GM12892 (cell line): ENCODE measurements around the gene SIK2.

Source experiments
- DNase-seq: peaks from one replicate; pipeline ENCODE4 v3.0.0; 2011; ENCODE audit not compliant: insufficient read length
- FAIRE-seq: peaks from 2 replicates; lab custom pipeline; 2011; peaks lifted over from hg19 to GRCh38; lab: Jason Lieb, UNC
- POLR2A ChIP-seq: IDR thresholded peaks from 2 replicates; pipeline ENCODE4 v1.6.1; 2011; ENCODE audit warnings: low read depth, low read length, control low read depth
- POLR2AphosphoS5 ChIP-seq: IDR thresholded peaks from 2 replicates; pipeline ENCODE4 v1.6.1; 2011; ENCODE audit warnings: low read depth, low read length, control low read depth
- TAF1 ChIP-seq: IDR thresholded peaks from 2 replicates; pipeline ENCODE4 v1.6.1; 2011; ENCODE audit warnings: low read depth, mild to moderate bottlenecking, control low read depth, low read length, borderline replicate concordance

The SIK2 gene

DNA sequence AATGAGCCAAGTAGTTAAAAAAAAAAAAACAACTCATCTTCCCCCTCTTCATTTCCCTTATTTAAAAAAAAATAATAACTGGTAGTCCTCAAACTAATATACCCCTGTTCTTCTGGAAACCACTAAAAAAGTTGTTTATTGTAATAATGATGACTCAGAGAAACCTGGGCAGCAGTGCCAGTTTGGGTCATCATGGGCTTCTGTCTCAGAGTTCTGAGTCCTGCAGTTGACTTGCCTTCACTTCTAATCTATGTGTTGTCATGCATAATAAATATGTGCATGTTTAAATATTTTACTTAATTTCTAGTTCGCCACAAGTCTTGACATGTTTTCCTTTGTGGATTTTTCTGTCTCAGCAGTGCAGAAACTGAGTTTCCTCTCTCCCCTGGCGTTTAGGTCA lies 117.1 kb downstream of the SIK2 start:
- DNase-seq (no peak), FAIRE-seq (no peak)
- TF ChIP-seq POLR2AphosphoS5 (no peak), POLR2A (no peak), TAF1 (no peak)

DNA sequence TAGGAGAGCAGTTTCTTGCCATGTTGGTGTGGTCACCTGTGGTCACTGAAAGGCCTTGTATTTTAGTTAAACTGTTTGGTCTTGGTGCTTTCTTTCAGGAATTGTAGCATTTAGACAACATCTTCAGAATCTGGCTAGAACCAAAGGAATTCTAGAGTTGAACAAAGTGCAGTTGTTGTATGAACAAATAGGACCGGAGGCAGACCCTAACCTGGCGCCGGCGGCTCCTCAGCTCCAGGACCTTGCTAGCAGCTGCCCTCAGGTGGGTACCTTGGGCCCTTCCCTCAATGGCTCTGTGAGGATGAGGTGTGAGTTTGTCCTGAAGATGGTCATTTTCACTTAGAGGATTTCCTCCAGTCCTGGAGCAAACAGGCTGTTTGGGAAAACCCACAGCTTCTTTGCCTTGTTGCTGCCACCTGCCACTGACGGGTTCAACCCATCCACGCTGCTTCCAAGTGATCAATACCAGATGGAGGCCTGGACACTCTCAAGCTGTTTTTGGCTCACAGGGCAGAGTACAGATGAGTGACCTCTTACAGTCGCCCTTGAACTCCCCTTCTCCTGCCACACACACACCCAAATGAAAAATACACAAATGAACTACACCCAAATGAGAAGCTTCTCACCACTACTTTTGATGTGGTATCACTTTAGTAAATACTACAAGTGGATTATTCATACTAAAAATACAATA lies 118.7 kb downstream of the SIK2 start:
- FAIRE-seq (no peak), DNase-seq (no peak)
- TF ChIP-seq POLR2AphosphoS5, result no peak
- no peak for TF ChIP-seq POLR2A
- TF ChIP-seq TAF1, result no peak

DNA sequence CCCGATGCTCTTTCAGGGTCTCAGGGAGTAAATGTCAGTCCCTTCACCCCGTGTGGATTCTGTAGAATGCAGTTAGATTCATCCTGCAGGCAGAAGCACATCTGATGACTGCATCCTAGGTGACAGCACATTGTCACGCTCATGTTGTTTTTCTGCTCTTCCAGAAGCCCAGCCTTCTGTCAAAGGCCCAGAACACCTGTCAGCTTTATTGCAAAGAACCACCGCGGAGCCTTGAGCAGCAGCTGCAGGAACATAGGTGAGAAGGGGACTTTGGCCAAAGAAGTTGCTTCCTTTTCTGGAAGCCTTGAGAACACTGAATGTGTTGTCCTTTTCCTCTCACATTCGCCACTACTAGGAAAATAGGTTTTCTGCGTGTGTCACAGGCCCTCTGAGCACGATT lies 120.3 kb downstream of the SIK2 start:
- FAIRE-seq (no peak), DNase-seq (no peak)
- TF ChIP-seq POLR2AphosphoS5, result no peak
- no peak for TF ChIP-seq TAF1
- TF ChIP-seq POLR2A, result no peak

DNA sequence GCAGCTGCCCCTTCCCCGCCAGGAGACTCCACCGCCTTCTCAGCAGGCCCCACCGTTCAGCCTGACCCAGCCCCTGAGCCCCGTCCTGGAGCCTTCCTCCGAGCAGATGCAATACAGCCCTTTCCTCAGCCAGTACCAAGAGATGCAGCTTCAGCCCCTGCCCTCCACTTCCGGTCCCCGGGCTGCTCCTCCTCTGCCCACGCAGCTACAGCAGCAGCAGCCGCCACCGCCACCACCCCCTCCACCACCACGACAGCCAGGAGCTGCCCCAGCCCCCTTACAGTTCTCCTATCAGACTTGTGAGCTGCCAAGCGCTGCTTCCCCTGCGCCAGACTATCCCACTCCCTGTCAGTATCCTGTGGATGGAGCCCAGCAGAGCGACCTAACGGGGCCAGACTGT lies 121.3 kb downstream of the SIK2 start:
- FAIRE-seq (no peak), DNase-seq (no peak)
- TF ChIP-seq POLR2A (no peak), TAF1 (no peak), POLR2AphosphoS5 (no peak)

DNA sequence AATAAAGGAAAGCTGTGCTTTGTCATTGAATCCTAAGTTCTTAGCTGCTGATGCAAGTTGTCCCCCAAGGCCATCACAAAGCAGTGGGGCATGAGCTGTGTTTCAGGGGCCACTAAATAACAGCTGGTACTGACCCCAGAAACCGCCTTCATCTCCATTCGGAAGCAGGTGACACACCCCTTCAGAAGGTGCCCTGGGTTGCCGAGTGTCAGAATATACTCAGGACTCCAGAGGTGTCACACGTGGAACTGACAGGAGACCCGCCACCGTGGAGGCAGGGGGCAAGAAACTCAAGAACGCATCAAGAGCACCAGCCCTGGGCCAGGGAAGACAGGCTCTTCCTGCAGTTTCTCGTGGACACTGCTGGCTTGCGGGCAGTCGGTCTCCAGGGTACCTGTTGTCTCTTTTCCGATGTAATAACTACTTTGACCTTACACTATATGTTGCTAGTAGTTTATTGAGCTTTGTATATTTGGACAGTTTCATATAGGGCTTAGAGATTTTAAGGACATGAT lies 122.4 kb downstream of the SIK2 start:
- TF ChIP-seq POLR2A, result no peak
- TF ChIP-seq TAF1, result no peak
- TF ChIP-seq POLR2AphosphoS5, result no peak
- FAIRE-seq (no peak), DNase-seq (no peak)

DNA sequence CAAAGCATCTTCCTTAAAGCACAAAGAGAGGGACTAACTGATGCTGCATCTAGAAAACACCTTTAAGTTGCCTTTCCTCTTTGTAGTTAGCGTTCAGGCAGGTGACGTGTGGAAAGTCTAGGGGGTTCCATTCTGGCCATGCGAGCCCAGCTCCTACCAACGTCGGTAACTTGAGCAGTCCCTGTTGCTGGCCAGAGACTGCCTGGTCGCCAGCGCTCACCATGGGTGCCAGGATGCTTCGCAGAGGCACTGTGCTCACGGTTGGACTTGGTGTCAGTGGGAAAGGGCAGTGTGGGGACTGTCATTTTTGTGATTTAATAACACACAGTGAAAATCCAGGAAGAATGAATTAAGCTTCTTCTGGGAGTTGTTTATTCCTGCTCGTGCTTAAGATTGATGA lies 123.4 kb downstream of the SIK2 start:
- no peak for FAIRE-seq
- no peak for DNase-seq
- no peak for TF ChIP-seq POLR2AphosphoS5
- TF ChIP-seq POLR2A, result no peak
- no peak for TF ChIP-seq TAF1

DNA sequence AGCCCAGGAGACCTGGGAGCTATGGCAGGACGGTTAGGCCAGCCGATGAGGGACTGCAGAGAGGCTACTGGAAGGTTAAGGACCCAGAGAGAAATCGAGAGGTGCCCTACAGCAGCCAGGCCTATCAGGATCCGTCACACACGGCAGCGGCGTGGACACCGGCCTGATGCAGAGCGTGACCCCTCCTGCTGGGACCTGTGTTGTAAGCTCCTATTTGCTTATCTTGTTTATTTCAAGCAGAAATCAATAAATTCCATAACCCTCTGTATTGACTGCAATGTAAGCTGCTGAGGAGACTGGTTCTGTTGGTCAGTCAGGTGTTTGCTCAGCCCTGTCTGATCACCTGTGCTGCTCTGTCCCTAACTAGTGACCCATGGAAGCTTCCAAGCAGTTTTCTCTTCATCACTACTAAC lies 124.1 kb downstream of the SIK2 start:
- no peak for FAIRE-seq
- DNase-seq, result no peak
- TF ChIP-seq TAF1 (no peak), POLR2AphosphoS5 (no peak), POLR2A (no peak)

DNA sequence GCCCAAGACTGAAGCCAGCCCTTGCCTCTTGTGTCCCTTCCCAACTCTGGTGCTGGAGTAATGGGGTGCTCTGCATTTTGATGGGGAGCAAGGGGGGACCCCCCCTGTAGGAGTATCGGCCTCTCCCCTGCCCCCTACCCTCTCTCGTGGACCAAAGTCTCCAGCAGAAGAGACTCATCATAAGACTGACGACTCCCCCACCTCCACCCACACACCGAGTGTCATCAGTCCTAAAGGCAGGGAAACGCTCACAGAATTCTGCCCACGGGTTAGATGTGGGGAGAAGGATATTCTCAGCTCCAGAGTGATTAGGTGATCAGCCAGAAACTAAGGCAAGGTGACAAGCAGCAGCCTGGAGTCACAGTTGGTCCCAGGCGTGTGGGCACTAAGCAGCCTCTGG lies 125.2 kb downstream of the SIK2 start:
- FAIRE-seq (no peak), DNase-seq (no peak)
- TF ChIP-seq POLR2AphosphoS5 (no peak), POLR2A (no peak), TAF1 (no peak)

DNA sequence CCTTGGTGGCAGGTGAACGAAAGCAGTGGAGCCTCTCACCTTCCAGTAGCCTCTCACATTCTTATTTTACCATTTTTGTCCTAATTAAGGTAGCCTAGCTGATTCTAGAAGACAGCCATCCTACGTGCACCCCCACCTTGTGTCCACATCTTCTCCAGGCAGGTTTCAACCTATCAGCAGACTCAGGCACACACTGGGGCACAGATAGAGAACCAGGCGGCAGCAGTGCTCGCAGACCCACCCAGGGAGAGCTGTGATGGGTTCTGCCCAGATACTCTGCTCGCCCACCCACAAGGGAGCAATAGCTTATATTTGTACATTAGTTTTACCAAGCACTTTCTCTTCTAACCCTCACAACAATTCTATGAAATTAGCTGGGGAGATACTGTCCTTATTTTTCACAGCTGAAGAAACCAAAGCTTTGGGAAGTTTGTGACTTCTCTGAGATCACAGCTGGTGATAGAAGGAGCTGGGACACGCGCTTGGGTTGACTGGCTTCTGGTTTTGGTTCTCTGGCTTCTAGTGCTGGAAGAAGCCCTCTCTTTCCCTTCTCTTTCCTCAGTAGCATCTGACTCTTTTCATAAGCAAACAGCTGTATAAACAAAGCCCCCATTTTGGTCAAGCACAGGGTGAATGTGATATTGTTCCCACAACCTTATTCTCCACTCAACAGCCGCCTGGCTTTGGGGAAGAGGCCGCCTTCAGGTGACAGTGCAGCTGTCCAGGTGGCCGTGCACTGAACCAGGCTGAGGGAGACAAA lies 127.0 kb downstream of the SIK2 start:
- no peak for TF ChIP-seq TAF1
- TF ChIP-seq POLR2A, result no peak
- TF ChIP-seq POLR2AphosphoS5, result no peak
- no peak for FAIRE-seq
- no peak for DNase-seq

DNA sequence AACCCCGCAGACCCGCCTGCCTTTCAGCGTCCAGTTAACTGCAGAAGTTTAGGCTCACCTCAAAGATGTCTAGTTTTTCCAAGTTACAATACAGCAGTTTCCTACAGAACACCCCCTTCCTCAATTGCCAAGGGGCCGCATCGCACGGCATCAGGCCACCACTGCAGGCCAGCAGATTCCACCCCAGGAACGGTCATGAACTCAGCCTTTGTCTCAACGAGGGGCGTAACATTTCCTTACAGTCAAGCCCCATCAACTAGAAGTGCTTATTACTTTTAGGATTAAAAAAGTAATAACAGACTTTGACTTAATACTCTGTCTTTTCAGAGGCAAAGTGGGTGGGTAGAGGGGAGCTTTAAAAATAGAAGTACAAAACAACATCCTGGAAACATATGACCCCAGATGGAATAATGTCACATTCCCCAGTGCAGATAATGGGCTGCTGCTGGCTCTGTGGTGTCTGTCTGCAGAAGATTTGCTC lies 127.6 kb downstream of the SIK2 start:
- no peak for FAIRE-seq
- TF ChIP-seq TAF1, result no peak
- no peak for TF ChIP-seq POLR2A
- no peak for TF ChIP-seq POLR2AphosphoS5
- DNase-seq, result no peak

DNA sequence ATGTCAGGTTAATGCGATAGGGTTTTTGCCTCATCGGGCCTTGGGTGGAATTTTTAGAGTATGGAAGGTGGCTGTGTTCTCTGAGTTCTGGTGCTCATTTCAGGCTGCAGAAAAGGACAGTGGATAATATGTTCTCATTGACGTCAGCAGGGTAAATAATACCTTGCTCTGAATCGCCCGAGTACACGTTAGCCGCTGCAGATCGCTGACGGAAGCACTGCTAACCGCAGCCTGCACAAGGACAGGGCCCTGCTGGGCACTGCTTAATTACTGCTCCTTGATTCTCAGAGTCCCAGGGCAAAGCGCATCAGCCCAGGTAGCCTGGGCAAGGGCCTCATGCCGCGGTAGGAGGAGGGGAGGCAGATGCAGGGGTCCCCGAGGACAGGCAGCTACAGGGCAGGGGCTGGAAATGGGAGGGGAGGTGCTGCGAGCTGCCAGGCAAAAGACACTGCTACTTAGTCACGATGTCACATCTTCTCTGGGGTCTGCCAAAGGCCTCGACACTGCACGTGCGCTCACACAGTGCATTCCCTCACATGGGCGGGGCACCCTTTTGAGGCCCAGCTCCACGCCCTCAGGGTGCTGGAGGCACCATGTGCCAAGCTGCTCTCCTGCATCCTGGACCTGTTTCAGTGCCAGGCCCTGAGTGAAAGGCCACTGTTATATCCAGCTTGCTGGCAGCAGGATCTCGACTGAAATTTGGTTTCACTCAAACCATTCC lies 128.8 kb downstream of the SIK2 start:
- DNase-seq (no peak), FAIRE-seq (no peak)
- no peak for TF ChIP-seq TAF1
- TF ChIP-seq POLR2AphosphoS5, result no peak
- TF ChIP-seq POLR2A, result no peak
